NB4 (cell line): Measurements from ENCODE around the gene PFN1.

Experiments
- DNase-seq: peaks from one replicate; pipeline ENCODE4 v3.0.0; 2010; ENCODE audit warnings: low read depth
- H3K4me3 ChIP-seq: one replicate; pipeline ENCODE4 v1.5.1; 2011; ENCODE audit warnings: mild to moderate bottlenecking, low read depth, low read length, moderate library complexity
- CTCF ChIP-seq: IDR thresholded peaks from one replicate; pipeline ENCODE4 v1.5.1; 2012; ENCODE audit warnings: low read depth, low read length
- MYC ChIP-seq: IDR thresholded peaks from 2 replicates; pipeline ENCODE4 v1.6.1; 2011; ENCODE audit warnings: low read depth, low read length
- POLR2A ChIP-seq: IDR thresholded peaks from 2 replicates; pipeline ENCODE4 v1.6.1; 2011; ENCODE audit warnings: mild to moderate bottlenecking; ENCODE audit not compliant: insufficient read length; ENCODE audit errors: extremely low read depth
- TF ChIP-seq, protein P1 (sequence below): IDR thresholded peaks from 2 replicates; pipeline ENCODE4 v1.6.1; 2011; ENCODE audit warnings: low read depth, low read length

The PFN1 gene

GRCh38 chr17:4901108-4901647 is 47.2 kb downstream of the PFN1 start:
- no peak overlapping the region for H3K4me3 ChIP-seq
- TF ChIP-seq CTCF (no peak), MYC (no peak), POLR2A (no peak)
- TF ChIP-seq, protein P1, sequence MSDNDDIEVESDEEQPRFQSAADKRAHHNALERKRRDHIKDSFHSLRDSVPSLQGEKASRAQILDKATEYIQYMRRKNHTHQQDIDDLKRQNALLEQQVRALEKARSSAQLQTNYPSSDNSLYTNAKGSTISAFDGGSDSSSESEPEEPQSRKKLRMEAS = no peak
- DNase-seq = no peak

- H3K4me3 ChIP-seq = no peak overlapping the region
- no peak for DNase-seq
- TF ChIP-seq CTCF = no peak
Measured at GRCh38 chr17:4900231-4901107, 47.9 kb downstream of the PFN1 start.

GRCh38 chr17:4899341-4900230 is 48.7 kb downstream of the PFN1 start, which contains the start of gene C17orf107:
Gene C17orf107 (plus strand): TSS chr17:4899536. CDS start chr17:4899763, 227 bp downstream.
- DNase-seq = peak; percentile 21
- H3K4me3 ChIP-seq = no peak within 1 kb of the TSS
- TF ChIP-seq, protein P1 = no peak
- TF ChIP-seq MYC (no peak), CTCF (no peak), POLR2A (no peak)

DNA sequence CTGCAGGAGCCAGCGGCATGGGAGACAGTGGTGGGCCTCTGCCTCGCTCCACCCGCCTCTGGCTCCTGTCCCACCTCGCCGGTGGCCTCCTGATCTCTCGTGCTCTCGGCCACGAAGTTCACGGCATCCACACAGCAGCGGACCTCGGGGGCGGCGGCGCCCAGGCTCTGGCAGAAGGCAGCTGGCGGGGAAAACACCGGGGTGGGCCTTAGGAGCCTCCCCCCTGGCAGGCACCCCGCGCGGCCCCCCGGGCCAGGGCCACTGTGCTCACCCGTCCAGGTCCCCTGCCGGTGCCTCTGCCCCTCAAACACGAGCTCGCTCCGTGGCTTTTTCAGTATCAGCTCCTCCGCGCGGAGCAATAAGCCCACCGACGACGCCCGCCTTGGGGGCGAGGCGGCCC is 49.4 kb downstream of the PFN1 start:
- TF ChIP-seq, protein P1 = no peak
- no peak for TF ChIP-seq POLR2A
- no peak for TF ChIP-seq MYC
- TF ChIP-seq CTCF = no peak
- no peak overlapping the region for H3K4me3 ChIP-seq
- no peak for DNase-seq

DNA sequence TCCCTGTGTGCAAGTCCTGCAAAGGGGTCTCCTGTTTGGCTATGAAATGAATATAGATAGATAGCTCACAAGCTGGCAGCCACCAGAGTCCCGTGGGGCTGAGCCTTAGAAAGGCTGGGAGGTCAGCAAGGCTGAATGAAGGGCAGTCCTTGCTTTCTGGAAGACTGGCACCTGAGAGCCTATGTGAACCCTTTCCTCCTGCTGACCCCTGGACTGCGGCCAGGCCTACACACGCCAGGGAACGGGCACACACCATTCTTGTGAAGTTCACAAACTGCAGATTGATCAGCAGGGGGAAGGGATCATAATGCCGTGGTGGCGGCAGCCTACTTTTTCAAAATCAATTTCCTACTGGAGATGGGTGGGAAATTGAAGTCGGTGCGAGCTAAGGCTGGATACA is 50.0 kb downstream of the PFN1 start:
- DNase-seq = no peak
- TF ChIP-seq CTCF = no peak
- H3K4me3 ChIP-seq = no peak overlapping the region
